ENCODE results near the gene THOP1. TPM values are rescaled to one million over a fixed set of nuclear protein-coding genes. Genes with fewer than 3 reads are reported as not detected.

The THOP1 gene
- 114 and 119 TPM in 2 replicates for total RNA-seq (2014; rRNA removed; shearing (Covaris generic))

- Histone ChIP-seq H3K9me3 (replicated peaks) (no peaks in the 10 kb centered on the region), H3K36me3 (peaks cover 2% of the 10 kb centered on the region; the same call in 1 of the 2 replicates), H3K4me3 (peak within 1 kb of the TSS; percentile 81), H3K4me1 (0 out of 2 replicates have a peak, but pooled peaks cover 3% of the 10 kb centered on the region), H3K27ac (peak within 1 kb of the TSS; percentile 53), H3K27me3 (no peaks in the 10 kb centered on the region)
- DNase-seq = peak; percentile 99
These were observed at the start of gene THOP1 for GRCh38 chr19:2785244-2785997. THOP1 (plus strand) TSS chr19:2785503; CDS start chr19:2785663, 160 bp downstream.

GRCh38 chr19:2736550-2737190 lies 48.6 kb upstream of the THOP1 start:
- no peak for DNase-seq
- Histone ChIP-seq H3K27me3 (no peaks in the 10 kb centered on the region), H3K27ac (no peak overlapping the region), H3K4me3 (no peak overlapping the region), H3K36me3 (peaks cover 8% of the 10 kb centered on the region), H3K4me1 (no peaks in the 10 kb centered on the region), H3K9me3 (replicated peaks) (no peaks in the 10 kb centered on the region)

- Histone ChIP-seq H3K27ac (no peak within 1 kb of the TSS), H3K9me3 (replicated peaks) (no peaks in the 10 kb centered on the region), H3K36me3 (peaks cover 8% of the 10 kb centered on the region), H3K4me3 (peak within 1 kb of the TSS; percentile 66), H3K4me1 (no peaks in the 10 kb centered on the region), H3K27me3 (no peaks in the 10 kb centered on the region)
- DNase-seq = peak; percentile 99
These were observed 45.5 kb upstream of the THOP1 start, which contains the start of gene SLC39A3 for GRCh38 chr19:2739602-2740313. SLC39A3 (minus strand) TSS chr19:2740017; CDS start chr19:2737257, 2,760 bp downstream.

DNA sequence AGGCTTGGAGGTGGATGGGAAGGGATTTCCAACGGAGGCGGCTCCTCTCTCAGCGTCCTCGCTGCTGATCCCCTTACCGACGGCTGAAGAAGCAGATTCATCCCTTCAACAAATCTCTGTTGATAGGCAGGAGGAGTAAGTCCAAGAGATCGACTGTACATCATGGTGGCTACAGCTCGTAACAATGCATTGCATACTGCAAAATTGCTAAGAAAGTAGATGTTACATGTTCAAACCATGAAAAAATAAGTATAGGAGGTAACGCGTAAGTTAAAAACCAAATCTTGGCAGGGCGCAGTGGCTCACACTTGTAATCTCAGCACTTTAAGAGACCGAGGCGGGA lies 45.0 kb upstream of the THOP1 start:
- DNase-seq = no peak
- Histone ChIP-seq H3K27me3 (no peaks in the 10 kb centered on the region), H3K9me3 (replicated peaks) (no peaks in the 10 kb centered on the region), H3K4me1 (no peaks in the 10 kb centered on the region), H3K27ac (no peak overlapping the region), H3K4me3 (no peak overlapping the region), H3K36me3 (peaks cover 8% of the 10 kb centered on the region)

GRCh38 chr19:2743099-2743498 lies 42.2 kb upstream of the THOP1 start:
- DNase-seq = no peak
- H3K36me3 ChIP-seq = no peaks in the 10 kb centered on the region
- H3K27ac ChIP-seq = no peak overlapping the region
- no peaks in the 10 kb centered on the region for H3K4me1 ChIP-seq
- H3K27me3 ChIP-seq = no peaks in the 10 kb centered on the region
- H3K4me3 ChIP-seq = no peak overlapping the region
- no peaks in the 10 kb centered on the region for H3K9me3 ChIP-seq (replicated peaks)

DNA sequence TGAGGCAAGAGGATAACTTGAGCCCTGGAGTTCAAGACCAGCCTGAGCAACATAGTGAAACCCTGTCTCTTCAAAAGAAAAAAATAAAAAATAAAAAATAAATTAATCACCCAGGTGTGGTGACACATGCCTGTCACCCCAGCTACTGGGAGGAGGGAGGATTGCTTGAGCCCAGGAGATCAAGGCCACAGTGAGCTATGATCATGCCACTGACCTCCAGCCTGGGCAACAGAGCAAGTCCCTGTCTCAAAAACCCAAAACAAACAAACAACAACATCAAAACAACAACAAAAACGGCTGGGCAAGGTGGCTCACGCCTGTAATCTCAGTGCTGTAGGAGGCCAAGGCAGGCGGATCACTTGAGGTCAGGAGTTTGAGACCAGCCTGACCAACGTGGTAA lies 41.2 kb upstream of the THOP1 start:
- no peaks in the 10 kb centered on the region for H3K4me1 ChIP-seq
- H3K36me3 ChIP-seq = no peaks in the 10 kb centered on the region
- DNase-seq = no peak
- no peaks in the 10 kb centered on the region for H3K27me3 ChIP-seq
- no peak overlapping the region for H3K27ac ChIP-seq
- no peak overlapping the region for H3K4me3 ChIP-seq
- no peaks in the 10 kb centered on the region for H3K9me3 ChIP-seq (replicated peaks)

- Histone ChIP-seq H3K27me3 (no peaks in the 10 kb centered on the region), H3K27ac (no peak overlapping the region), H3K9me3 (replicated peaks) (no peaks in the 10 kb centered on the region), H3K4me1 (no peaks in the 10 kb centered on the region), H3K4me3 (no peak overlapping the region), H3K36me3 (no peaks in the 10 kb centered on the region)
- no peak for DNase-seq
These were observed 38.0 kb upstream of the THOP1 start for GRCh38 chr19:2747349-2747748.

GRCh38 chr19:2750808-2751437 lies 34.4 kb upstream of the THOP1 start:
- Histone ChIP-seq H3K36me3 (peaks cover 12% of the 10 kb centered on the region), H3K4me3 (no peak overlapping the region), H3K27me3 (no peaks in the 10 kb centered on the region), H3K9me3 (replicated peaks) (no peaks in the 10 kb centered on the region), H3K4me1 (no peaks in the 10 kb centered on the region), H3K27ac (no peak overlapping the region)
- DNase-seq = no peak

DNA sequence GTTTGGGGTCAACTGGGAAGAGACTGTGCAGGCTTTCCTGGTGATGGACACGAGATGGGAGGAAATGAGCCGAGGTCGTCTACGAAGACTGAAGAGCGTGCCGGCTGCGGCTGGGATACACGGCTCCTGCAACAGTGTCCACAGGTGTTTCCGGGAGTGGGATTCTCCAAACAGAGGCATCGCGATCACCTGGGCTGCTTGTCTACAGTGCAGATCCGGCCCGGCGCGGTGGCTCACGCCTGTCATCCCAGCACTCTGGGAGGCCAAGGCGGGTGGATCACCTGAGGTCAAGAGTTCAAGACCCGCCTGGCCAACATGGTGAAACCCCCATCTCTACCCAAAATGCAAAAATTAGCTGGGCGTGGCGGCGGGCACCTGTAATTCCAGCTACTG lies 33.9 kb upstream of the THOP1 start:
- Histone ChIP-seq H3K4me1 (no peaks in the 10 kb centered on the region), H3K27ac (no peak overlapping the region)
- DNase-seq = no peak

DNA sequence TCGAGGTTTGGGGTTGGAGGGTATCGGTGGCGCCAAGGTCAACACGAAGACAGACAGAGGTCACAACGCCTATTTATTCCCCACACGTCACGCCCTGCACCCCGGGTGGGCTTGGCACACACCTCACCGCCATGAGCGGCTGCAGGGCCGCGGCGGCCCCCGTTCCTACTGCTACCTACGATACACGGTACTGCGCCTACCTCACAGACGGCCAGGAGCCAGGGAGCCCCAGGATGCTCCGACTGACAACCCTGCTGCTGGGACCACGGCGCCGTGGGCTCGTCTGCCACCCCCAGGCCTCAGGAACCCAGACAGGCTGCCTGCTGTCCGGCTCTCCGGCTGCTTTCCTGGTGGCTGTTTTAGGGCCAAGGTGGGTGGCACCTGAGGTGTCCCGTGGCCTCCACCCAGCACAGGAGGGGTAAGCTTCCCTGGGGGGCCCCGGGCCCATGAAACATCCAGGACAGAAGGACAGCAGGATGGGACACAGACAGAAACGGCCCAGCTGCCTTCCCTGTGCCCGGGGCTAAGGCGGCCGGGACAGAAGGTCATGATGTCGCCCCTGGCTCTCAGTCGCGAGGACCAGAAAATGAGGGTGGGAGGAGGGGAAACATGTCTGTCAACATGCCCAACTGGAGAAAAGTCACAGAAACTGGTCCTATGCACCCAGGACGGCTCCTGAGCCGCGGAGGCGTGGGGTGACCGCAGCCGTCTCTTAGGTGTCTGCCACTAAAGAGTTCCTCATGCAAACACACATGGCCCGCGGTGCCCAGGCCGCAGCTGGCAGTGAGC lies 30.4 kb upstream of the THOP1 start:
- peaks cover 27% of the 10 kb centered on the region for H3K36me3 ChIP-seq
- H3K9me3 ChIP-seq (replicated peaks) = no peaks in the 10 kb centered on the region
- H3K4me3 ChIP-seq = no peak overlapping the region
- no peaks in the 10 kb centered on the region for H3K4me1 ChIP-seq
- H3K27ac ChIP-seq = no peak overlapping the region
- no peak for DNase-seq
- no peaks in the 10 kb centered on the region for H3K27me3 ChIP-seq

More for the DNA sequence above, 33.9 kb upstream of the THOP1 start:
- no peaks in the 10 kb centered on the region for H3K27me3 ChIP-seq
- H3K4me3 ChIP-seq = no peak overlapping the region
- H3K36me3 ChIP-seq = peaks cover 12% of the 10 kb centered on the region
- no peaks in the 10 kb centered on the region for H3K9me3 ChIP-seq (replicated peaks)

DNA sequence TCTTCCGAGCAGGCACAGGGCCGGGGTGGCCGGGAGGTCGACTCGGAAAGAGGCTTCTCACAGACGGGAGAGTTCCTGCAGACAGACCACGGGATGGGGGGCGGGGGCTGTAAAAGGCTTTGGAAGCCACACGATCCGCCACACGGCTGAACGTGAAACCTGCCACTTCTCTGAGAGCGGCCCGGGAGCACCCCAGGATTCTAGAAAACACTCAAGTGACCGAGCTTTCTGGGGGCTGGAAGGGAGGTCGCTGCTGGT lies 29.9 kb upstream of the THOP1 start:
- no peak for DNase-seq
- no peak overlapping the region for H3K27ac ChIP-seq
- H3K27me3 ChIP-seq = no peaks in the 10 kb centered on the region
- H3K4me3 ChIP-seq = no peak overlapping the region
- H3K9me3 ChIP-seq (replicated peaks) = no peaks in the 10 kb centered on the region
- H3K4me1 ChIP-seq = no peaks in the 10 kb centered on the region
- peaks cover 30% of the 10 kb centered on the region for H3K36me3 ChIP-seq

- DNase-seq = no peak
- Histone ChIP-seq H3K27me3 (no peaks in the 10 kb centered on the region), H3K27ac (no peak overlapping the region), H3K4me3 (no peak overlapping the region), H3K4me1 (no peaks in the 10 kb centered on the region), H3K36me3 (peaks cover 35% of the 10 kb centered on the region), H3K9me3 (replicated peaks) (no peaks in the 10 kb centered on the region)
These were observed 29.5 kb upstream of the THOP1 start for GRCh38 chr19:2755811-2756210.

GRCh38 chr19:2756477-2756876 lies 28.8 kb upstream of the THOP1 start:
- Histone ChIP-seq H3K4me1 (no peaks in the 10 kb centered on the region), H3K36me3 (peaks cover 37% of the 10 kb centered on the region), H3K4me3 (no peak overlapping the region), H3K27me3 (no peaks in the 10 kb centered on the region), H3K27ac (no peak overlapping the region), H3K9me3 (replicated peaks) (no peaks in the 10 kb centered on the region)
- DNase-seq = no peak

Measured in SJCRH30 (cell line).